Mammary epithelial cell (primary cell): ENCODE results near the gene FKBP8.

Experiments
- CTCF ChIP-seq, 2 donors: IDR thresholded peaks in 1 of 2; conservative IDR thresholded peaks in 1 of 2; 2 replicates each; pipeline ENCODE4 v1.5.1; 2011 to 2012; ENCODE audit warnings: inconsistent platforms in 2 of 2, low read length in 2 of 2, mild to moderate bottlenecking in 2 of 2, control low read depth in 1 of 2, low read depth in 1 of 2; ENCODE audit not compliant: insufficient read depth in 1 of 2; ENCODE audit errors: extremely low read depth in 1 of 2
- EZH2 ChIP-seq: IDR thresholded peaks from 2 replicates; pipeline ENCODE4 v1.6.1; 2012; ENCODE audit warnings: low read length, inconsistent platforms, borderline replicate concordance

DNA sequence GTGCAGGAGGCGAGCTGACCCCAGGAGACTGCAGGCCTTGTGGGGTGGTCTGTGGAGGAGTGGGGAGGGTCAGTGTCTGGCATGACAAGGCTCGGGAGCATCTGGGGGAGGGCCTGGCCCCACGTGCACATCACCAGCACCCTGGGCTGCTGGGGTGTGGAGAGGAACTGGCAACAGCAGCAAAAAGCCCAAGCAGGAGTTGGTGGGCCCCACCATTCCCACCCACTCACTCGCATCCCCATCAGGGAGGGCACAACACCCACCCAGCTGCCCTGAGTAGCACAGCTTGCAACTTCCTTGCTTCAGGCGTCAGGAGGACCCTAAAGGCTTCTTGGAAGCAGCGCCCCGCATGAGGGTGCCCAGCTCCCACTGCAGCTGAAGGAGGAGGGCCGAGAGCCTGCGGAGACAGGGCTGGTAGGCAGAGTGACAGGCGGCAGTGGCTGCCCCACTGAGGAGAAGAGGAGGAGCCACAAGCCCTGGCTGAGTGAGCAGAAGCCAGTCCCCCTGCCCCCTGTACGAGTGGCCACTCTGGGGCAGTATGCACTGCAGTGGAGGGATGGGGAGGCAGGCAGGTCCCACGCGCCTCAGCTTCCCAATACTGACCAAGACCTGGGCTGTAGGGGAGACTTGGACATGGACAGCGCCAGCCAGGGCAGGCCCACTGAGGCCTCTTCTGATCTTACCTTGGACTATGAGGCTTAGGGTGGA is 48.0 kb downstream of the FKBP8 start:
- TF ChIP-seq CTCF (conservative IDR thresholded peaks at IDR 0.05 in 1 of 2, IDR thresholded peaks at IDR 0.05 in 1 of 2; ENCODE audit: extremely low read depth in 1 of 2, insufficient read depth in 1 of 2, low read depth in 1 of 2, low read length in 2 of 2) (no peak), EZH2 (no peak)
